Measurements from ENCODE around the gene NDUFA3. TPM values are rescaled to one million over a fixed set of nuclear protein-coding genes. Genes with fewer than 3 reads are reported as not detected.

The NDUFA3 gene
- total RNA-seq, 1 donor from 2014 or later: 140 TPM

GRCh38 chr19:54108496-54108895 is 5.8 kb downstream of the NDUFA3 start:
- no peak for DNase-seq (ENCODE audit: extremely low spot score, unreplicated experiment)
- TF ChIP-seq CTCF (conservative IDR thresholded peaks at IDR 0.05): no peak
- Mint-ChIP-seq H3K27me3 (no peaks in the 10 kb centered on the region), H3K27ac (no peak overlapping the region), H3K9me3 (no peaks in the 10 kb centered on the region), H3K4me3 (no peak overlapping the region), H3K36me3 (peaks cover 4% of the 10 kb centered on the region), H3K4me1 (ENCODE audit: unreplicated experiment) (no peaks in the 10 kb centered on the region)

GRCh38 chr19:54109651-54110050 is 7.0 kb downstream of the NDUFA3 start:
- H3K27ac Mint-ChIP-seq: no peak overlapping the region
- peaks cover 4% of the 10 kb centered on the region for H3K36me3 Mint-ChIP-seq
- no peaks in the 10 kb centered on the region for H3K27me3 Mint-ChIP-seq
- H3K9me3 Mint-ChIP-seq: no peaks in the 10 kb centered on the region
- no peak overlapping the region for H3K4me3 Mint-ChIP-seq
- DNase-seq (ENCODE audit: extremely low spot score, unreplicated experiment): no peak
- H3K4me1 Mint-ChIP-seq (ENCODE audit: unreplicated experiment): peaks cover 3% of the 10 kb centered on the region
- no peak for TF ChIP-seq CTCF (conservative IDR thresholded peaks at IDR 0.05)

GRCh38 chr19:54114340-54115108 is 11.9 kb downstream of the NDUFA3 start:
- no peak for DNase-seq (ENCODE audit: extremely low spot score, unreplicated experiment)
- H3K27me3 Mint-ChIP-seq: no peaks in the 10 kb centered on the region
- peaks cover 9% of the 10 kb centered on the region for H3K36me3 Mint-ChIP-seq
- peaks cover 23% of the 10 kb centered on the region for H3K4me1 Mint-ChIP-seq (ENCODE audit: unreplicated experiment)
- peak overlapping the region; percentile 93 for H3K27ac Mint-ChIP-seq
- TF ChIP-seq CTCF (conservative IDR thresholded peaks at IDR 0.05): no peak
- H3K4me3 Mint-ChIP-seq: peak overlapping the region; percentile 96
- no peaks in the 10 kb centered on the region for H3K9me3 Mint-ChIP-seq

- DNase-seq (ENCODE audit: extremely low spot score, unreplicated experiment): peak; percentile 94
- Mint-ChIP-seq H3K27me3 (no peaks in the 10 kb centered on the region), H3K27ac (peak within 1 kb of the TSS; percentile 93), H3K4me1 (ENCODE audit: unreplicated experiment) (peaks cover 23% of the 10 kb centered on the region), H3K9me3 (no peaks in the 10 kb centered on the region), H3K36me3 (peaks cover 9% of the 10 kb centered on the region), H3K4me3 (peak within 1 kb of the TSS; percentile 96)
- no peak for TF ChIP-seq CTCF (conservative IDR thresholded peaks at IDR 0.05)
Observed at GRCh38 chr19:54115109-54116063, 12.7 kb downstream of the NDUFA3 start, which contains the start of the genes PRPF31 and TFPT. PRPF31 (plus strand) TSS chr19:54115754; CDS start chr19:54118279, 2,525 bp downstream. TFPT (minus strand) TSS chr19:54115657; CDS start chr19:54115269, 388 bp downstream.

- peaks cover 8% of the 10 kb centered on the region for H3K4me1 Mint-ChIP-seq (ENCODE audit: unreplicated experiment)
- no peak overlapping the region for H3K4me3 Mint-ChIP-seq
- no peak overlapping the region for H3K27ac Mint-ChIP-seq
- no peaks in the 10 kb centered on the region for H3K9me3 Mint-ChIP-seq
- H3K36me3 Mint-ChIP-seq: peaks cover 4% of the 10 kb centered on the region
- TF ChIP-seq CTCF (conservative IDR thresholded peaks at IDR 0.05): no peak
- no peaks in the 10 kb centered on the region for H3K27me3 Mint-ChIP-seq
- DNase-seq (ENCODE audit: extremely low spot score, unreplicated experiment): no peak
Observed at GRCh38 chr19:54121259-54121658, 18.6 kb downstream of the NDUFA3 start.

Measured in type B pancreatic cell (in vitro differentiated cells).